Skeletal muscle tissue (tissue), 4 donors: ENCODE measurements around the gene ABI3BP. TPM values are rescaled to one million over a fixed set of nuclear protein-coding genes. Genes with fewer than 3 reads are reported as not detected.

ENCODE experiments used
- H3K27ac ChIP-seq: one replicate; pipeline ENCODE4 v1.7.0; 2013; ENCODE audit warnings: mild to moderate bottlenecking, low read depth, low read length, inconsistent platforms
- H3K27me3 ChIP-seq, 3 donors: one replicate each; pipeline ENCODE4 v1.7.0; 2013; ENCODE audit warnings: low read length in 3 of 3; ENCODE audit not compliant: control insufficient read depth in 3 of 3, insufficient read depth in 3 of 3
- H3K36me3 ChIP-seq, 3 donors: one replicate each; pipeline ENCODE4 v1.7.0; 2013; ENCODE audit warnings: low read length in 3 of 3; ENCODE audit not compliant: control insufficient read depth in 3 of 3, insufficient read depth in 3 of 3
- H3K4me1 ChIP-seq, 3 donors: one replicate each; pipeline ENCODE4 v1.7.0; 2013; ENCODE audit warnings: low read length in 3 of 3, mild to moderate bottlenecking in 3 of 3; ENCODE audit not compliant: control insufficient read depth in 3 of 3, insufficient read depth in 3 of 3
- H3K4me3 ChIP-seq, 3 donors: one replicate each; pipeline ENCODE4 v1.7.0; 2013; ENCODE audit warnings: low read length in 3 of 3
- H3K9ac ChIP-seq, 3 donors: one replicate each; pipeline ENCODE4 v1.7.0; 2013; ENCODE audit warnings: low read length in 3 of 3, mild to moderate bottlenecking in 3 of 3, moderate library complexity in 2 of 3, low read depth in 1 of 3
- H3K9me3 ChIP-seq, 3 donors: one replicate each; pipeline ENCODE4 v1.7.0; 2013; ENCODE audit warnings: low read length in 3 of 3; ENCODE audit not compliant: control insufficient read depth in 3 of 3
- total RNA-seq: library from RNA; depleted of rRNA; stranded (reverse); fragments of >200 nt; gene quantifications from one replicate; pipeline ENCODE4 v1.2.3, GENCODE V29; 2014
- donor health status: Osteomylitis.

The ABI3BP gene
- total RNA-seq, 1 donor from 2014 or later: 63.2 TPM

- Histone ChIP-seq H3K9ac (no peak overlapping the region), H3K27ac (no peak overlapping the region), H3K27me3 (no peaks in the 10 kb centered on the region), H3K9me3 (no peaks in the 10 kb centered on the region), H3K4me1 (peaks cover 3 to 13% (median 9%) of the 10 kb centered on the region in 3 donors), H3K36me3 (no peaks in the 10 kb centered on the region), H3K4me3 (no peak overlapping the region)
Observed at GRCh38 chr3:100879195-100879810, 113.9 kb downstream of the ABI3BP start.

GRCh38 chr3:100877286-100877685, 115.9 kb downstream of the ABI3BP start:
- Histone ChIP-seq H3K27me3 (no peaks in the 10 kb centered on the region), H3K9me3 (no peaks in the 10 kb centered on the region), H3K36me3 (no peaks in the 10 kb centered on the region), H3K9ac (no peak overlapping the region), H3K4me3 (no peak overlapping the region), H3K4me1 (peaks cover 3 to 13% (median 9%) of the 10 kb centered on the region in 3 donors), H3K27ac (no peak overlapping the region)

DNA sequence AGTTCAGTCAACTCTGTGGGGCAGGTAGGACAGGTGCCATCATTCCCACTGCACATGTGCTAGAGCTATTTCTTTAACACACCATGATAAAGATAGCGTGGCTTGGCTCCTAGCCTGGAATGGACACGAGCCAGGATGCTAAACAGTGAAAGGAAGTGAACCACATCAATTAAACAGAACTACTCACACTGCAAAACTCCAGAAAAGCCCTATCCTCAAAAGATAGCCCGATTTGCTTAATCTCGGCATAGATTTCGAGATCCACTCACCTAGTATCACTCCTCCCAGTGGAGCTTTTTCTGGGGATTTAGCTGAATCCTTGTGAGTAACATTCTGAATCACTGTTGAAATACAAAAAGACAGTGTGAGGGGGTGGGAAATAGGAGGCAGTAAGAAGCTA, 118.0 kb downstream of the ABI3BP start:
- no peak overlapping the region for H3K4me3 ChIP-seq
- no peaks in the 10 kb centered on the region for H3K36me3 ChIP-seq
- peaks cover 2 to 13% (median 9%) of the 10 kb centered on the region in 3 donors for H3K4me1 ChIP-seq
- H3K9me3 ChIP-seq: no peaks in the 10 kb centered on the region
- H3K9ac ChIP-seq: no peak overlapping the region
- H3K27me3 ChIP-seq: no peaks in the 10 kb centered on the region
- H3K27ac ChIP-seq: no peak overlapping the region

DNA sequence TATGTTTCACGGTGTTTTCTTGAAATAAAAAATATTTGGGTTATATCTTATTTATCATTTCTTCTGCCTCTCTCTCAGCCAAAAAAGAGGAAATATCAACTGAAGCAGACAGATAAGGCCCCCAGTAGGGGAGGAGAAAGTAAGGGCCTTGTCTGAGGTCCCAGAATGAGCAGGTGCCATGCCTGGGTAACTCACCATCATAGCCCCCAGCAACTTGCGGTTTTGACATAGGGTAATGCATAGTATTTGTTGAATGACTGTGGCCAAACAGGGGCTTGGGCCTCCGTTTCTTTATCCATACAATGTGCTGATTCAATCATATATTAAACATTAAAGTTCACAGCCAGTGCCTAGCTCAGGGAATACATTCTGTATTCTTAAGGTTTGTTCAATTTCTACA, 119.6 kb downstream of the ABI3BP start:
- Histone ChIP-seq H3K36me3 (no peaks in the 10 kb centered on the region), H3K9me3 (no peaks in the 10 kb centered on the region), H3K27ac (no peak overlapping the region), H3K4me1 (no peaks in the 10 kb centered on the region), H3K9ac (no peak overlapping the region), H3K4me3 (no peak overlapping the region), H3K27me3 (no peaks in the 10 kb centered on the region)

- H3K9ac ChIP-seq: no peak overlapping the region
- H3K36me3 ChIP-seq: no peaks in the 10 kb centered on the region
- no peaks in the 10 kb centered on the region for H3K27me3 ChIP-seq
- no peak overlapping the region for H3K4me3 ChIP-seq
- no peaks in the 10 kb centered on the region for H3K9me3 ChIP-seq
- H3K27ac ChIP-seq: no peak overlapping the region
- no peaks in the 10 kb centered on the region for H3K4me1 ChIP-seq
Observed at GRCh38 chr3:100871306-100871705, 121.9 kb downstream of the ABI3BP start.

GRCh38 chr3:100869787-100870186, 123.4 kb downstream of the ABI3BP start:
- H3K27me3 ChIP-seq: no peaks in the 10 kb centered on the region
- H3K27ac ChIP-seq: no peak overlapping the region
- H3K9ac ChIP-seq: no peak overlapping the region
- no peak overlapping the region for H3K4me3 ChIP-seq
- H3K9me3 ChIP-seq: no peaks in the 10 kb centered on the region
- no peaks in the 10 kb centered on the region for H3K4me1 ChIP-seq
- no peaks in the 10 kb centered on the region for H3K36me3 ChIP-seq

DNA sequence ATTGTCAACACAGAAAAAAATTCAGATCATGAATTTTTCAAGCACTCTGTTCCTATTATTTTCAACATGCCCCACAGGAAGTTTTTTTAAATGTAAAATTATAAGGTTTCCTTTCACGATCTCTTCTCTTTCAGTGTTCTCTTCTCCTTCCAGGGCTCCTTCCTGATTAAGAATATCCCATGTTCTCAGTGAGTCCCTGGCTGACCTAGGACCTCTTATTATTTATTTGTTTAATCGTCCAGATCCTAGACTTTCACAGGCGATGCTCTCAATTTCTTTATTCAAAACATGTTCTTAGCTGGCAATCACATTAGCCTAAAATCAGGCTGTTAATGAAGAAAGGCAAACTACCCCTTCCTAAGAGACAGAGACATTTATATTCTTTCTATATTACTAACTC, 124.3 kb downstream of the ABI3BP start:
- H3K27me3 ChIP-seq: no peaks in the 10 kb centered on the region
- no peak overlapping the region for H3K27ac ChIP-seq
- no peaks in the 10 kb centered on the region for H3K36me3 ChIP-seq
- no peak overlapping the region for H3K9ac ChIP-seq
- no peak overlapping the region for H3K4me3 ChIP-seq
- H3K9me3 ChIP-seq: no peaks in the 10 kb centered on the region
- no peaks in the 10 kb centered on the region for H3K4me1 ChIP-seq

GRCh38 chr3:100868096-100868495, 125.1 kb downstream of the ABI3BP start:
- H3K4me3 ChIP-seq: no peak overlapping the region
- H3K36me3 ChIP-seq: no peaks in the 10 kb centered on the region
- no peaks in the 10 kb centered on the region for H3K4me1 ChIP-seq
- H3K27ac ChIP-seq: no peak overlapping the region
- H3K27me3 ChIP-seq: no peaks in the 10 kb centered on the region
- H3K9ac ChIP-seq: no peak overlapping the region
- H3K9me3 ChIP-seq: no peaks in the 10 kb centered on the region

DNA sequence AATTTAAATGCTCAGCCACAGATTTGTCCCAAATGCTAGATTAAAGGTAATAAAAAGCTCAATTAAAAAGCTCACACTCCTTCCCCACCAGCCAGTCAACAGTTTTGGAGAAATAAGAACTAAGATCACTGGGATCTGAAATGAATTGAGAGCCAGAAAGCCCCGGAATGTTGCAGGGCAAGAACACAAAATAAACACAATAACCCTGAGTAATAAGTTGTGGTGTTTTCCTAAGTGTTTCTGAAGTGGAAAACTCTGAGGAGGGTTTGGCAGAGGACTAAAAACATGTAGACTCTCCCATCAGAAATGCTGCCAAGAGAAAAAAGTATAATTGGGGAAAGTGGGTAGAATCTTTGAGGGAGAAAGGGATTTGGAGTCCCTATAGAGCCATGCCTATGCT, 127.8 kb downstream of the ABI3BP start:
- Histone ChIP-seq H3K36me3 (no peaks in the 10 kb centered on the region), H3K27me3 (no peaks in the 10 kb centered on the region), H3K27ac (no peak overlapping the region), H3K9me3 (no peaks in the 10 kb centered on the region), H3K4me1 (no peaks in the 10 kb centered on the region), H3K9ac (no peak overlapping the region), H3K4me3 (no peak overlapping the region)

GRCh38 chr3:100864471-100865250, 128.6 kb downstream of the ABI3BP start:
- H3K9me3 ChIP-seq: no peaks in the 10 kb centered on the region
- no peaks in the 10 kb centered on the region for H3K36me3 ChIP-seq
- no peak overlapping the region for H3K9ac ChIP-seq
- H3K27ac ChIP-seq: no peak overlapping the region
- no peak overlapping the region for H3K4me3 ChIP-seq
- no peaks in the 10 kb centered on the region for H3K4me1 ChIP-seq
- no peaks in the 10 kb centered on the region for H3K27me3 ChIP-seq
